HT1080 (cell line): ENCODE measurements around the gene HID1. TPM values are rescaled to one million over a fixed set of nuclear protein-coding genes. Genes with fewer than 3 reads are reported as not detected.
"Not testable (repeated sequence)": the region's sequence is repeated elsewhere in the genome, so short reads cannot be mapped to it uniquely, and the experiment has no call there.

Experiments used
- DNase-seq: peaks from one replicate; pipeline ENCODE4 v3.0.0-alpha.2; 2015; ENCODE audit warnings: low read depth
- polyA plus RNA-seq, 2 experiments: library from polyadenylated mRNA; depleted of rRNA; stranded (reverse); fragments of >200 nt; gene quantifications; 2 replicates each; pipeline ENCODE4 v1.2.3, GENCODE V29; 2015
- total RNA-seq: library from RNA; depleted of rRNA; stranded (reverse); fragments of >200 nt; shearing (Covaris generic); gene quantifications from 2 replicates; pipeline ENCODE4 v1.2.3, GENCODE V29; 2014; rRNA removed

HID1 gene, protein sequence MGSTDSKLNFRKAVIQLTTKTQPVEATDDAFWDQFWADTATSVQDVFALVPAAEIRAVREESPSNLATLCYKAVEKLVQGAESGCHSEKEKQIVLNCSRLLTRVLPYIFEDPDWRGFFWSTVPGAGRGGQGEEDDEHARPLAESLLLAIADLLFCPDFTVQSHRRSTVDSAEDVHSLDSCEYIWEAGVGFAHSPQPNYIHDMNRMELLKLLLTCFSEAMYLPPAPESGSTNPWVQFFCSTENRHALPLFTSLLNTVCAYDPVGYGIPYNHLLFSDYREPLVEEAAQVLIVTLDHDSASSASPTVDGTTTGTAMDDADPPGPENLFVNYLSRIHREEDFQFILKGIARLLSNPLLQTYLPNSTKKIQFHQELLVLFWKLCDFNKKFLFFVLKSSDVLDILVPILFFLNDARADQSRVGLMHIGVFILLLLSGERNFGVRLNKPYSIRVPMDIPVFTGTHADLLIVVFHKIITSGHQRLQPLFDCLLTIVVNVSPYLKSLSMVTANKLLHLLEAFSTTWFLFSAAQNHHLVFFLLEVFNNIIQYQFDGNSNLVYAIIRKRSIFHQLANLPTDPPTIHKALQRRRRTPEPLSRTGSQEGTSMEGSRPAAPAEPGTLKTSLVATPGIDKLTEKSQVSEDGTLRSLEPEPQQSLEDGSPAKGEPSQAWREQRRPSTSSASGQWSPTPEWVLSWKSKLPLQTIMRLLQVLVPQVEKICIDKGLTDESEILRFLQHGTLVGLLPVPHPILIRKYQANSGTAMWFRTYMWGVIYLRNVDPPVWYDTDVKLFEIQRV
- 0.13 and 1.8 TPM in 2 replicates for total RNA-seq
- 0.10 and 0.32 TPM in 2 replicates for polyA plus RNA-seq (2015; cell fraction: cytosol; rRNA removed)
- 0.13 and 1.1 TPM in 2 replicates for polyA plus RNA-seq (2015; cell fraction: nucleus; rRNA removed)

DNA sequence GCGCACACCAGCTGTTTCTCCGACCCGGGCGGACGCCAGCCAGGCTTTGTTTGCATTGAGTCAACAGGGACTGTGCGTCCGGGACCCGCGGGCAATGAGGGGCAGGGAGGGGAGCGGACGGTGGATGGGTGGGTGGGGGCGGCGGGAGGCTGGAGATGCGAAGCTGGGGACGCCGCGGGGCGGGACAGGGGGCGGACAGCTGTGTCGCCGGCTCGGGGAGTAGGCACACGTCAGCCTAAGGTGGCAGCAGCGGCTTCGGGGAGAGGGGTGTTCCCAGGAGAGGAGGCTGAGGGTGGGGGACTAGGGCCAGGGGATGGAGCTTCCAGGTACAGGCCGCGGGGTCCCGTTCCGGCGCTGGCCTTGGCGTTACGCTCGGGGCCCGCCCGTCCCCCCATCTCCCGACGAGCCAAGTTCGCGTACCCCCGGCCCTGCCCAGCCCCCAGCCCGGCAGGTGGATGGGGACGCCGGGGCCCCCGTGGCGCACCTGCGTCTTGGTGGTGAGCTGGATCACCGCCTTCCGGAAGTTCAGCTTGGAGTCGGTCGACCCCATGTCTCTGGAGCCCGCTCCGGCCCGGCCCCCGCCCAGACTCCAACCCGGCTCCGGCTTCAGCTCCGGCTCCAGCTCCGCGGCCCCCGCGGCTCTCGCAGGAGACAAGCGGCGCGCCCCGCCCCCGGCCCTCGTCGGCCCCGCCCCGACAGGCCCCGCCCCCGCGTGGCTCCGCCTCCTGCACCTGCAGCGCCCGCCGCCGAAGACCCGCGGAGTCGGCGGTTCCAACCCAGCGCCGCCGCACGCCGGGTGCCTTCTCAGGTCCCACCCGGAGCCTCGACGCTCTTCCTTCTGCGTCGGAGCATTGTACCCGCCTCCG, at the start of gene HID1:
Gene HID1 (minus strand): TSS at position 653 of the 866 bp plus-strand sequence. CDS start 103 bp downstream, at position 550.
- no peak for DNase-seq

DNA sequence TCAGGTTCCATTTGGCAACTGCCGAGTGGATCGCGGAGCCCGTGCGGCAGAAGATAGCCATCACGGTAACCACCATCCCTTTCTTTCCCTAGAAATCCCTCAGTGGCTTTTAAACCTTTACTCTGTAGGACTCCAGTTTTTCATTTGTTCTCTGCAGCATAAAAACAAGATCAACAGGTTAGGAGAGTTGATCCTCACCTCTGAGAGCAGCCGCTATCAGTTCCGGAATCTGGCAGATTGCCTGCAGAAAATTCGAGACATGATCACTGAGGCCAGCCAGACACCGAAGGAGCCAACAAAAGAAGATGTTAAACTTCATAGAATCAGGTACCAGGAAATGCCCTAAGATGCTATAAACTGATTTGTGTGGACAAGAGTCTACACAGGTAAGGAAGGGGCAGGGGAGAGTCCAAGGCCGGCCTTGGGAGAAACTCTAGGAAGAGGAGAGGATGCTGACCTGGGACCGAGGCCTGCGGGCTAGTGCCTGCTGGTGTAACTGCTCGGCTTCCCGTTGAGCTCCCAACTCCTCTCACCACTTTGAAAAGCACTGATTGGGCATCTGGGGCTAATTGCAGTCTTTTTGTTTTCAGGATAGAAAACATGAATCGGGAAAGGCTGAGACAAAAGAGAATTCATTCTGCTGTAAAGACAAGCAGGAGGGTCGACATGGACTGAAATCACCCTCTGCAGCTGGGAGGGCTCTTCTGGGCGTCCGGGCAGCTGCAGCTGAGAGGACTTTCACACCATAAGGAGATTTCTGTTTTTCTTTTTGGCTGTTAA, 48.0 kb upstream of the HID1 start:
- no peak for DNase-seq

DNA sequence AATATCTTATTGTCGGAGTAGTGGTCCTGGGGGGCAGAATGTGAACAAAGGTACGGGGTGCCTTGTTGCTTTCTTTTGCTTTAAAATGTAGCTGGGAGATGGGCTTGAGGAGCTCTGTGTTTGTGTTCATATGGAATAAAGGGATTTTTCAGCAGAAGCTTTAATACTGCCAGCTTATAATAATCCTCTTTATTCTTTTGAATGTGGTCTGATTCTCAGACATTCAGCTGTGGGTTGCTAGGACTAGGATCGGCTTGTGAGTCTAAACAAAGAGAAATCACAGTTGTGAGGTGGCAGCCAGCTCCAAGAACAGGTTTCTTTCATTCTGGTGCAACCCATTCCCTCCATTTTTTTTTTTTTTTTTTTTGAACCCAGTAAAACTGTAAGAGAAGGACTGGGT, 47.2 kb upstream of the HID1 start:
- DNase-seq, result no peak

DNA sequence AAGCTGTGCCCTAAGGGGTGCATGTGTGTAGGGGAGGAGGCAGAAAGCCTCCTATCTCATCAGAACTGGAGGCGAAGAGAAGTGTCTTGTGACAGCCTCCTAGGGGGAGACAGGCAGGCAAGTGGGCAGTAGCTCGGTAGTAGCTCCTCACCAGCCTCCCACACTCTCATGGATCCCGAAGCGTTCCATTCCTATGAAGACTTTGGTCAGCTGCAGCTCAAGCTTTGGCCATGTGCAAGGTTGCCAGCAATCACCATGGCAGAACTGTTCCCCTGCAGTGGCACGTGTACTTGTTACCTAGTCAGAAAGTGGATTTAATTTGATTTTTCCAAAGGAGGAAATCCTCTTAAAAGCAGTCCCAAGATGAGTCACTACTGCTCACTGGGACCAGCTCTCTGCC, 46.6 kb upstream of the HID1 start:
- DNase-seq, result no peak

DNA sequence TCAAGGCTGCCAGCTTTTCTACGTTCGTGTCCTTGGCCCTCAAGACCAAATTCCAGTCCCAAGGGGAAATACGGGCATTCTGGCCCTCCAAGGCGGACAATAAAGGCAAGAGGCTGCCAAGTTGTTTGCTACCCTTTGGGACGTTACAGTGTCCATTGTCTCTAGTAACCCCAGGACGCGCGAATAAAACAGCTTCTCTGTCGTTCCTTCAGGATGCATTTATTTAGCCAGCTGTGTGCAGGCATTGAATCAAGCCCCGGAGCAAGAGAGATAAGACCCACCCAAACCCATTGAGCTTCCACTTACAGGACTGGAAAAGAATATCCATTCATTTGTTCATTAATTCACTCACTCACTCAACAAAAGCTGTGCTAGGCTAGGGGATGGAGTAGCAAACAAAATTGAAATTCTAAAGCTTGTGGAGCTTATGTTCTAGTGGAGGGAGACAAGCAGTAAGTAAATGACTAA, 40.6 kb upstream of the HID1 start:
- DNase-seq, result no peak

DNA sequence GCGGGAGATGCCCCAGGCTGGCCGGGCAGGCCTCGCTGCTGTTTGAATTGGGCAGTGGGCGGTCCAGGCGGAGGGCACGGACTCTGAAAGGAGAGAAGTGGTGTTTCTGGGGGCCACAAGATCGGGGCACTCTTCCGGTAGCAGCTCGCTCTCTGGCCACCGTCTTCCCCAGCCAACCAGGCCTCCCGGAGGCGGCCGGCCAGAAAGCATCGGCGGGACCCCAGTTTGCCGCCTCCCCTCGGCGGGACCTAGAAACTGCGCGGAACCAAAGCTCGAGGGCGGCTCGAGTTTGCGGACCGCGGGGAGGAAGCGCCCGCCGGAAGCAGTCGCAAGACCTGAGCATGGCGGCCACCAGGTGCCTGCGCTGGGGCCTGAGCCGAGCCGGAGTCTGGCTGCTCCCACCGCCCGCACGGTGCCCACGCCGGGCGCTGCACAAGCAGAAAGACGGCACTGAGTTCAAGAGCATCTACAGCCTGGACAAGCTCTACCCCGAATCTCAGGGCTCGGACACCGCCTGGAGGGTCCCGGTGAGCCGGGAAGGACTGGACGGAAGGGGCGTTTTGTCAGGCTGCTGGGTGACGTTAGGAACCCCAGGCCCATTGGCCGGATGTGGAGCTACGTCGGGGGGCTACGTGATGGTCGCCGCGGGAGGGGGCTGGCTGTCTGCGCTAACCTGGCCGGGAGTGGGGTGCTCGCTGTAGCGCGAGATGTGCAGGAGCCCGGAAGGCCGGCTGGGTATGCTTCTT, 40.0 kb upstream of the HID1 start, which contains the start of gene MRPL58:
Gene MRPL58 (plus strand): TSS at position 325 of the 746 bp plus-strand sequence. CDS start 17 bp downstream, at position 342.
- peak; percentile 89 for DNase-seq

DNA sequence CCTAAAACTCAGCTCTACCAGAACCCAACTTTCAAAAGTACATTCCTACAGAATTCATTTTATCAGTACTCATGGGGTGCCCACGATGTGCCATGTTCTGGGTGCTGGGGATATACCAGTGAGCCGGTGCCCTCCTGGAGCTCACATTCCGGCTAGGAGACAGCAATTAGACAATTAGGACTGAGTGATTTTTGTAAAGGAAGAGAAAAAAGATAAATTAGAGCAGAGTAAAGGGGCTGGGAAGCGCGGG, 39.5 kb upstream of the HID1 start:
- no peak for DNase-seq

DNA sequence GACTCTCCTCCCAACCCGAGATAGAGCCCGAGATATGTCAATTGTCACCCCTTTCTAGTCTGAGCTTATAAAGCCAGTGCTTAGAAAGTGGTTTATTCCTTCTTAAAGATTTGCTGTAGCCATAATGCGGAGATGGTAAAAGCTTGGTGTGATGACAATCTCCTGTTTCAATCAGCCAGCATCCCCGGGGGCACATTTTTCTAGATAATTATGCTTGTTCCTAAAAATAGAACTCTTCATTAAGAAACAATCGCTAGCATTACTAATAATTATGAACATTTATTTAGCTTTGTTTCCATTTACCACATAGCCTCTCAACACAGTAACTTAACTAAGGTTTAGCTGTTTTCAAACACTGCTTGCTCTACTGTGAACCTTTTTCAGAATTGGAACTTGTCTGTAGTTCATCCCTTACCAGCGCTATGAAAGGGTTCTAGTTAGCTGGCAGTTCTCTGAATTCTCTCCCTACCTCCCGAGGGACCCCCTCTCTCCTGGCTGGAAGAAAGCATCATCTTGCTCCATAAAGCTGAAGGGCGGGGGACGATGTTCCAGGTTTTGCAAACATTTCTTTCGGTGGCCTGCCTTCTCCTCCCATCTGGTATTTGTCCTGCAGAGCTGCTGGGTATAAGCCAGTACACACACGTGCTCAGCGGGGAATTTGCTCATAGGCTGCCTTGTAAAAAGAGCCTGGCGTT, 39.0 kb upstream of the HID1 start:
- DNase-seq, result no peak

DNA sequence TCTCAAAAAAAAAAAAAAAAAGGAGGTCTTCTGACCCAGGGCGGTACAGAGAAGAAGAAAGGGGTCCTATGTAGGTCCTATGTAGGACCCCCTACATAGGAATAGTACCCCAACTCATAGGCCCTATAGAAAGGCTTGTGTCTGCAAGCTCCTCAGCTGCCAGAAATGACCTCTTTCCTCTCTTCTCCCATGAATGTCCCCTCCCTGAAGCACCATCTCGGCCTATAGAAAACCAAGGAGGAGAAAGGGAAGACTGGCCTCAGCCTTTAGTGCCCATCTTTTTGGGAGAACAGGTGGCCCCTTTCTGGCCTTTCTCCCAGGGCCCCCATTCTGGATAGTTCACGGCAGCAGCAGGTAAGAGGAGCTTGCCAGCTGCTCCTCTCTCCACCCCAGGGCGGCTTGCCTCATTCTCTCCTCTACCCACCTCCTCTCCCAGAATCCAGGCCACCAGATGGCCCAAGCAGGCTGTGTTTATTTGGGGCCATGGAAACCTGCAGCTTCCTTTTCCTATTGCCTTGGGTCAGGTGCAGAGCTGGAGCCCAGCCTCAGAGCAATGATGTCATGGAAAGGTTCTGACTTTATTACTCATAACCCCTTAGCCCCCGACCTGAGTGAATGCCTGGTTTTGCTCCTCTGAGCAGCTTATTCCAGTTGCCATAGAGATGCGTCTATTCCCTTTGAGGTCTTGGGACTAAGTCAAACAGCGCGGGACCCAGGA, 38.3 kb upstream of the HID1 start:
- DNase-seq, result peak; percentile 50

DNA sequence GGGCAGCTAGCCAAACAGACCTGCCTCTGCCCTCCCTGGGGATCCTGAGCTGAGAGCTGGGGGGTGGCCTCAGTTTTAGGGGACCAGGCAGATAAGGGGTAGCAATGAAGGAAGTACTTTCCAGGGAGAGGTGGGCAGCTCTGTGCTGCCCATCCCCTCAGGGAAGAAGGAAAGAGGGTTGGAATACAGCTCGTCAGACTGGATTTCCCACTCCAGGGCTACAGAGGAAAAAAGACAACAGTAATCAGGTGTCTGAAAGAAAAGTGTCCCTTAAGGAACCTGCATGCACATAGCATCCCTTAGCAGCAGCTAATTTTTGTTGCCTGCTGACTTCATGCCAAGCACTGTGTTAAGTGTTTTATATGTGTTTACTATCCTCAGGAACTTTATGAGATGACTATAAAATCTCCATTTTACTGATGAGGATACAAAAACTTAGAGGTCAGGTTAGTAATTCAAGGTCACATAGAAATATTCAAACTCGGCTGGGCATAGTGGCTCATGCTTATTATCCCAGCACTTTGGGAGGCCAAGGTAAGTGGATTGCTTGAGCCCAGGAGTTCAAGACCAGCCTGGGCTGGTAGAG, 36.7 kb upstream of the HID1 start:
- no peak for DNase-seq

DNA sequence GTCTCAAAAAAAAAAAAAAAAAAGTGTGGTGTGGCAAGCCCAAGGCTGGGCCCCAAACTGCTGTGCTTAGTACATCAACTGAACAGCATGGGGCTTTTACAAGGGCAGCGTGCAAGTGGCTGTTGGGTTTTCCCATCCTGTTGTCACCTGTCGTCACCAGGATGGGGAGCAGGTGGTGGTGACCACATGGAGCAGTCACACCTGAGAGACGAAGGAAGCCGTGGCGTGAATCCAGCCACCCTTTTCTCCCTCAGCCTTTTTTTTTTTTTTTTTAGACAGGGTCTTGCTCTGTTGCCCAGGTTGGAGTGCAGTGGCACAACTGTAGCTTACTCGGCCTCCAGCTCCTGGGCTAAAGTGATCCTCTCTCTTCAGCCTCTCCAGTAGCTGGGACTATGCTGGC, 35.8 kb upstream of the HID1 start:
- no peak for DNase-seq

DNA sequence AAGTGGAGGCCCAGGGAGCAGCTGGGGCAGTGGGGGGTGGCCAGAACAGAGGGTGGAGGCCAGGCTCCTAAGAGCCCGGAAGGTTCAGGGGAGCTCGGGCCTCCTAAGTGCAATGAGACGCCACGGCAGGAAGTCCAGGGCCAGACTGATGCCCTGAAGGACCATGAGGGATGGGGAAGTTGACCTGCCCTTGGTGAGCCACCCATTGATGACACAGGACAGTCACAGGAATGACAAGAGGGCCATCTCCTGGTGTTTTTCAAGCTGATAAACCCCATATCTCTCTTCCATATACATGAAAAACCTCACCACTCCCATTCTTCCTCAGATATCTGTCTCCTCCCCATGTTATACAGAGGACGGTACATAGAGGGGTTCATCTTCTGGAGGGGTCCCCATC, 34.1 kb upstream of the HID1 start:
- DNase-seq, result no peak

DNA sequence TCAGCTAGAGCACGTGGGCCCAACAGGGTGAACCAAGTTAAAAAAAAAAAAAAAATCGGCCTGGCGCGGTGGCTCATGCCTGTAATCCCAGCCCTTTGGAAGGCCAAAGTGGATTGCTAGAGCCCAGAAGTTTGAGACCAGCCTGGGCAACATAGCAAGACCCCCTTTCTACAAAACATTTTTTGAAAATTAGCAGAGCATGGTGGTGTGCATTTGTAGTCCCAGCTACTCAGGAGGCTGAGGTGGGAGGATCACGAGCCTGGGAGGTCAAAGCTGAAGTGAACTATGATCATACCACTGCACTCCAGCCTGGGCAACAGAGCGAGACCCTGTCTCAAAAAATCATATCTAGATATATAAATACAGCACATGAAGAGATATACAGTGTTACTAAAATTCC, 33.5 kb upstream of the HID1 start:
- not testable (repeated sequence) for DNase-seq

DNA sequence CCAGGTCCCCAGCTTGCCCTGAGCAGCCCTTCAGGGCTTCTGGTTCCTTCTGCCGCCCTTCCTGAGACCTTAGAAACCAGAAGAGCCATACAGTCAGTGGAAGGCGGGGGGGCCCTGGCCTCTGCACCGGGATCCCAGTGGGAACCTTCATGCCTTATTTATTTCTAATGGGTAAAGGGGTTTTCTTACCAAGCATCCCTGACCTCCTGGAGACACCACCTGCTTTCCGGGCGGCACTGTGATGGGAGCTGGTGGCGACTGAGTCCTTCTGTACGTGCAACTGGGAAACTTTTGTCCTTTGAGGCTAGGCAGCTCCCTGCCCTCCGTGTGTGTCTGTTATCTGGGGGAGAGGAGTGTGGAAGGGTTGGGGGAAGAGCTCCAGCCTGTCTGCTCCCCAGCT, 32.7 kb upstream of the HID1 start:
- DNase-seq, result no peak

DNA sequence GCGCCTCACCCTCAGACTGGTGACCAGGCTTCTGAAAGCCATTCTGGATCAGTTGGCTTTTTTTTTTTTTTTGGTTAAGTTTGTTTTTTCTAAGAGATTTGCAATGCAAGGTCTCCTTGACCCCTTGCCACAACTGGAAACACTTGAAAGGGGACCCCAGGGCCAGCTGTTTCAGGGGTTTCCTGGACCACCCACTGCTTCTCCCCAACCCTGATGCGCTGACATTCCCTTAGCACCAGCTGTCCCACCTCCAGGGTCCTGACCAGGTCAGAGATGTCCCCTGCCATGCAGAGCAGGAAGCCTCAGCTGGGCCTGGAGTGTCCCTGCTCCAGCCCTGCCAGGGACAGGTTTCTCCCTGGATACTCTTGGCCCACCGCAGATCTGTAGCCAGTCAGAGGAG, 31.8 kb upstream of the HID1 start:
- DNase-seq, result no peak

DNA sequence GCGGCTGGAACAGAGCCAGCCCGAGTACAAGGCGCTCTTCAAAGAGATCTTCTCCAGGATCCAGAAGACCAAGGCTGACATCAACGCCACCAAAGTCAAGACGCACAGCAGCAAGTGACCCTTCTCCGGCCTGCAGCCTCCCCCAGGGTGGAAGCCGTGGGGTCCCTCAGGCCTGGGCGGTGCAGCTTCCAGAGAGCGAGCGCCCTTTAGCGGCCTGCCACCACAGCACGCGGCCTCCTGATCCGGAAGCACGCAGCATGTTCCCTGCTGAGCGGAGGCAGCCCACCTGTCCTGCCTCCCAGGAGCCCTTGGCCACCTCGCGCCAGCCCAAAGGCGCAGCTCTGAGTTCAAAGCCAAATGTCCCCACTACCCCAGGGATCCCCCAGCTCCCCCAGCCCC, 31.4 kb upstream of the HID1 start:
- no peak for DNase-seq

DNA sequence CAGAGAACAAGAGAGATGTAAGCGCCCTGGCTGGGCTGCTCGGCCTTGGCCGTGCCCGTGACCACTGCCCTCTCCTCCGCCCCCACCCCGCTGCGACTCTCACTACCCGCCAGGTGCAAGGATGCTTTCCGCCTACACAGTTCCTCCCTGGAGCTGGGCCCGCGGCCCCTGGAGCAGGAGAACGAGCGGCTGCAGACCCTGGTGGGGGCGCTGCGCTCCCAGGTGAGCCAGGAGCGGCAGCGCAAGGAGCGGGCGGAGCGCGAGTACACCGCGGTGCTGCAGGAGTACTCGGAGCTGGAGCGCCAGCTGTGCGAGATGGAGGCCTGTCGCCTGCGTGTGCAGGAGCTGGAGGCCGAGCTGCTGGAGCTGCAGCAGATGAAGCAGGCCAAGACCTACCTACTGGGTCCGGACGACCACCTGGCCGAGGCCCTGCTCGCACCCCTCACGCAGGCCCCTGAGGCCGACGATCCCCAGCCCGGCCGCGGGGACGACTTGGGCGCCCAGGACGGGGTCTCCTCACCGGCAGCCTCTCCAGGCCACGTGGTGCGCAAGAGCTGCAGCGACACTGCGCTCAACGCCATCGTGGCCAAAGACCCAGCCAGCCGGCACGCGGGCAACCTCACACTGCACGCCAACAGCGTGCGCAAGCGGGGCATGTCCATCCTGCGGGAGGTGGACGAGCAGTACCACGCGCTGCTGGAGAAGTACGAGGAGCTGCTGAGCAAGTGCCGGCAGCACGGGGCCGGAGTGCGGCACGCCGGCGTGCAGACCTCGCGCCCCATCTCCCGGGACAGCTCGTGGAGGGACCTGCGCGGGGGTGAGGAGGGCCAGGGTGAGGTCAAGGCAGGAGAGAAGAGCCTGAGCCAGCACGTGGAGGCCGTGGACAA, 30.8 kb upstream of the HID1 start:
- DNase-seq, result no peak
